Uterus (tissue), 2 donors: ENCODE data around the gene ZG16.

Experiments used
- CTCF ChIP-seq, 4 experiments: fragments of 200-600 bp in 2 of 4; fragments of 450-650 bp in 2 of 4; sonication (generic) in 2 of 4; IDR thresholded peaks; one replicate each; pipeline ENCODE4 v1.5.1; 2016 to 2019; ENCODE audit warnings: antibody characterized with exemption in 4 of 4, mild to moderate bottlenecking in 2 of 4, moderate library complexity in 1 of 4
- POLR2A ChIP-seq, 2 donors: fragments of 450-650 bp; IDR thresholded peaks; one replicate each; pipeline ENCODE4 v1.6.1; 2016; ENCODE audit warnings: antibody characterized with exemption in 2 of 2, mild to moderate bottlenecking in 1 of 2, moderate library complexity in 1 of 2

GRCh38 chr16:29789775-29790182 lies 11.7 kb downstream of the ZG16 start:
- TF ChIP-seq POLR2A (IDR thresholded peaks at IDR 0.05) = no peak
- TF ChIP-seq CTCF (IDR thresholded peaks at IDR 0.05) = no peak
